HepG2 (cell line): ENCODE measurements around the gene VEGFB. TPM values are rescaled to one million over a fixed set of nuclear protein-coding genes. Genes with fewer than 3 reads are reported as not detected.

Experiments
- ATAC-seq: fragments of 200-7000 bp; cut with Tn5 transposase; 3 replicates; pipeline ENCODE4 v1.9.1; 2020; ENCODE audit warnings: mild to moderate bottlenecking, moderate library complexity
- BruUV-seq: library from RNA; stranded (reverse); fragments of 400-500 nt; replicated peaks from 2 replicates; lab custom pipeline; 2021; lab: Mats Ljungman, UMichigan
- CTCF ChIA-PET: fragments of 300-600 bp; formaldehyde crosslinking; extraction: SDS; loops from one replicate; lab custom pipeline; 2021; ENCODE audit warnings: low total read pairs, inconsistent platforms, low intra/inter-chr PET ratio; lab: Yijun Ruan, JAX
- POLR2A ChIA-PET: fragments of 350-600 bp; sonication (Branson Sonifier 250); formaldehyde crosslinking; loops from one replicate; lab custom pipeline; 2020; ENCODE audit warnings: antibody characterized with exemption, inconsistent platforms; lab: Yijun Ruan, JAX
- DNase-seq: peaks from one replicate; pipeline ENCODE4 v3.0.0-alpha.2; 2015; ENCODE audit warnings: low spot score
- FAIRE-seq: peaks from 3 replicates; lab custom pipeline; 2011; peaks lifted over from hg19 to GRCh38; lab: Jason Lieb, UNC
- H2AFZ ChIP-seq: one replicate; pipeline ENCODE4 v1.6.1; 2011; ENCODE audit warnings: low read length, inconsistent platforms
- H3K27ac ChIP-seq: fragments of 300-600 bp; 3 replicates; pipeline ENCODE4 v1.8.0; 2011; ENCODE audit warnings: mixed run types, mild to moderate bottlenecking, mixed read lengths, low read length, inconsistent platforms; ENCODE audit not compliant: insufficient read depth; ENCODE audit errors: extremely low read length
- H3K27me3 ChIP-seq, 2 experiments: fragments of 200-600 bp in 1 of 2; 2 replicates in 1 of 2; 3 replicates in 1 of 2; pipeline versions ENCODE4 v1.6.0 to v1.8.0; 2011; ENCODE audit warnings: low read length in 2 of 2, mild to moderate bottlenecking in 2 of 2, moderate library complexity in 2 of 2, inconsistent platforms in 1 of 2; ENCODE audit not compliant: insufficient read depth in 2 of 2, control insufficient read depth in 1 of 2
- H3K36me3 ChIP-seq, 2 experiments: fragments of 200-600 bp in 1 of 2; replicated peaks in 1 of 2; 2 replicates in 1 of 2; 3 replicates in 1 of 2; pipeline versions ENCODE4 v1.5.1 to v1.8.0; 2011; ENCODE audit warnings: low read length in 2 of 2, inconsistent platforms in 1 of 2; ENCODE audit not compliant: insufficient read depth in 2 of 2, control insufficient read depth in 1 of 2
- H3K4me1 ChIP-seq: 2 replicates; pipeline ENCODE4 v1.5.1; 2012; ENCODE audit warnings: low read length, inconsistent platforms; ENCODE audit not compliant: insufficient read depth
- H3K4me2 ChIP-seq: 2 replicates; pipeline ENCODE4 v1.6.0; 2011; ENCODE audit warnings: low read depth, low read length, inconsistent platforms
- H3K4me3 ChIP-seq, 3 experiments: fragments of 200-600 bp in 1 of 3; sonication (generic), shearing (Covaris generic) in 1 of 3; replicated peaks in 1 of 3; 2 replicates each; pipeline ENCODE4 v1.5.1; 2011 to 2016; ENCODE audit warnings: low read length in 3 of 3, inconsistent platforms in 2 of 3, low read depth in 2 of 3, mild to moderate bottlenecking in 2 of 3, control low read depth in 1 of 3, mixed read lengths in 1 of 3; ENCODE audit not compliant: insufficient read depth in 1 of 3
- H3K79me2 ChIP-seq: one replicate; pipeline ENCODE4 v1.6.1; 2011; ENCODE audit warnings: low read length, inconsistent platforms; ENCODE audit not compliant: insufficient read depth
- H3K9ac ChIP-seq: 2 replicates; pipeline ENCODE4 v1.6.0; 2011; ENCODE audit warnings: mild to moderate bottlenecking, low read depth, low read length, inconsistent platforms; ENCODE audit not compliant: insufficient read depth
- H3K9me3 ChIP-seq: 2 replicates; pipeline ENCODE4 v1.5.1; 2012; ENCODE audit warnings: mild to moderate bottlenecking, low read length
- H4K20me1 ChIP-seq: 2 replicates; pipeline ENCODE4 v1.6.0; 2011; ENCODE audit warnings: inconsistent platforms, mild to moderate bottlenecking, low read length, moderate library complexity; ENCODE audit not compliant: insufficient read depth
- ATF4 ChIP-seq, 2 experiments: fragments of 450-650 bp in 1 of 2; sonication (generic) in 1 of 2; formaldehyde crosslinking; IDR thresholded peaks; 2 replicates each; pipeline versions ENCODE4 v1.5.0 to v1.8.0; 2020 to 2022; ENCODE audit warnings: mild to moderate bottlenecking in 1 of 2, missing genetic modification reagents in 1 of 2
- ELF1 ChIP-seq: sonication (generic); formaldehyde crosslinking; IDR thresholded peaks from 2 replicates; pipeline ENCODE4 v1.4.0; 2020; ENCODE audit warnings: missing genetic modification reagents
- FOXA1 ChIP-seq, 2 experiments: fragments of 450-650 bp in 1 of 2; sonication (generic) in 1 of 2; formaldehyde crosslinking in 1 of 2; IDR thresholded peaks; 2 replicates each; pipeline versions ENCODE4 v1.4.0 to v1.6.1; 2016 to 2020; ENCODE audit warnings: missing genetic modification reagents in 1 of 2
- HMGXB3 ChIP-seq: sonication (generic); formaldehyde crosslinking; IDR thresholded peaks from 2 replicates; pipeline ENCODE4 v1.4.0; 2020; ENCODE audit warnings: missing genetic modification reagents, borderline replicate concordance
- JUNB ChIP-seq: sonication (generic); formaldehyde crosslinking; IDR thresholded peaks from 2 replicates; pipeline ENCODE4 v1.8.0; 2022; ENCODE audit warnings: missing genetic modification reagents, mild to moderate bottlenecking, borderline replicate concordance
- KLF11 ChIP-seq: IDR thresholded peaks from 2 replicates; pipeline ENCODE4 v1.6.1; 2016; ENCODE audit warnings: missing compliant biosample characterization
- NONO ChIP-seq, 2 experiments: fragments of 450-650 bp in 1 of 2; sonication (generic) in 1 of 2; formaldehyde crosslinking in 1 of 2; IDR thresholded peaks in 1 of 2; conservative IDR thresholded peaks in 1 of 2; 2 replicates each; pipeline versions ENCODE4 v1.6.1 to v1.8.0; 2017 to 2022; ENCODE audit warnings: mild to moderate bottlenecking in 1 of 2, missing genetic modification reagents in 1 of 2, moderate library complexity in 1 of 2
- PAX8 ChIP-seq: sonication (generic); formaldehyde crosslinking; IDR thresholded peaks from 2 replicates; pipeline ENCODE4 v1.8.0; 2022; ENCODE audit warnings: mild to moderate bottlenecking, missing genetic modification reagents, borderline replicate concordance
- SRY ChIP-seq: sonication (generic); formaldehyde crosslinking; IDR thresholded peaks from 2 replicates; pipeline ENCODE4 v1.8.0; 2022; ENCODE audit warnings: mild to moderate bottlenecking, missing genetic modification reagents
- ZBTB42 ChIP-seq: sonication (generic); formaldehyde crosslinking; IDR thresholded peaks from 2 replicates; pipeline ENCODE4 v1.5.0; 2020; ENCODE audit warnings: mild to moderate bottlenecking, missing genetic modification reagents
- ZNF589 ChIP-seq: sonication (generic); formaldehyde crosslinking; conservative IDR thresholded peaks from 2 replicates; pipeline ENCODE4 v1.8.0; 2022; ENCODE audit warnings: mild to moderate bottlenecking, moderate library complexity, missing genetic modification reagents
- ZNF780A ChIP-seq: sonication (generic); formaldehyde crosslinking; IDR thresholded peaks from 2 replicates; pipeline ENCODE4 v1.8.0; 2022; ENCODE audit warnings: mild to moderate bottlenecking, missing genetic modification reagents, moderate library complexity
- ZSCAN21 ChIP-seq: sonication (generic); formaldehyde crosslinking; IDR thresholded peaks from 2 replicates; pipeline ENCODE4 v1.8.0; 2022; ENCODE audit warnings: mild to moderate bottlenecking, missing genetic modification reagents, moderate library complexity, borderline replicate concordance
- WGBS: methylation state at CpG from one replicate; pipeline ENCODE4 v1.1.6; 2017; ENCODE audit warnings: low lambda C conversion rate; 5-methylcytosine and 5-hydroxymethylcytosine counted together
- in situ Hi-C: cut with HindIII; loops from 2 replicates; pipeline ENCODE4 v1.10.0; 2017; ENCODE audit warnings: low pct_unique_long_range_greater_than_20kb; ENCODE audit not compliant: extremely low pct_ligation_motif_present
- intact Hi-C: fragments of 100-400 bp; cut with micrococcal nuclease; formaldehyde crosslinking; loops from one replicate; pipeline ENCODE4 v1.10.0; 2022; ENCODE audit not compliant: unreplicated experiment
- polyA plus RNA-seq, 8 experiments: library from polyadenylated mRNA; depleted of rRNA in 3 of 8; stranded (reverse) in 7 of 8; unstranded in 1 of 8; fragments of >200 nt; fragmentation: Illumina TruSeq in 4 of 8; extraction: Trizol in 4 of 8; gene quantifications; 2 replicates each; pipeline versions ENCODE4 v1.2.1 to v1.2.3, GENCODE V29; 2011 to 2016; ENCODE audit warnings: low read depth in 4 of 8, missing spikeins in 1 of 8, mixed read lengths in 1 of 8; ENCODE audit not compliant: insufficient read depth in 1 of 8
- total RNA-seq, 5 experiments: library from RNA; depleted of rRNA; stranded (reverse); fragments of >200 nt; fragmentation: Illumina TruSeq; extraction: Trizol; gene quantifications; 2 replicates each; pipeline ENCODE4 v1.2.3, GENCODE V29; 2016; ENCODE audit warnings: low read depth in 1 of 5
- TF ChIP-seq, protein P1 (sequence below): sonication (generic); formaldehyde crosslinking; IDR thresholded peaks from 2 replicates; pipeline ENCODE4 v1.4.0; 2020; ENCODE audit warnings: missing genetic modification reagents

VEGFB gene
- total and polyA plus RNA-seq, 2 of the 13 experiments (the other 11 are each of a cell fraction or from before 2014, with no cell fraction given) = 9.0 to 11.3 TPM

GRCh38 chr11:64239662-64240434, 5.5 kb downstream of the VEGFB start:
- ATAC-seq (no peak), DNase-seq (no peak), FAIRE-seq (no peak)
- Histone ChIP-seq H3K9me3 (no peaks in the 10 kb centered on the region), H3K4me3 (peak overlapping the region; percentile 63 to 90 (median 84)), H4K20me1 (no peaks in the 10 kb centered on the region), H3K79me2 (peaks cover 16% of the 10 kb centered on the region), H3K27ac (peak overlapping the region; percentile 91), H3K4me1 (peaks cover 67% of the 10 kb centered on the region), H3K27me3 (no peaks in the 10 kb centered on the region; a peak in 1 of 5 replicates), H2AFZ (no peak overlapping the region), H3K36me3 (peaks cover 0 to 11% of the 10 kb centered on the region in 2 experiments; a peak in 3 of 5 replicates), H3K4me2 (peak overlapping the region; percentile 100), H3K9ac (peak overlapping the region; percentile 92)
- POLR2A ChIA-PET = no interaction called here
- in situ Hi-C loops (loop anchor here (5.0 kb wide), 1 partner anchor 62 kb away; the partner anchor contains the start of gene CATSPERZ), intact Hi-C loops (loop anchor here (5.0 kb wide), 1 partner anchor 53 kb away; the partner anchor contains the start of gene STIP1)
- no TSS peak for BruUV-seq
- WGBS = 83% methylated on average over 11 of the region's 11 CpGs
- TF ChIP-seq ZNF780A (CRISPR knock-in tag) (peak; percentile 55; the same call in 1 of the 2 replicates), PAX8 (0 out of 2 replicates have a peak, but pooled peaks have one; percentile 47), ZNF589 (peak; percentile 30; the same call in 1 of the 2 replicates), ZSCAN21 (CRISPR knock-in tag) (peak; percentile 11; the same call in 1 of the 2 replicates), NONO (IDR thresholded peaks at IDR 0.05) (no peak), NONO (CRISPR knock-in tag; conservative IDR thresholded peaks at IDR 0.05) (no peak; the same call in 1 of the 2 replicates), KLF11 (CRISPR knock-in tag) (no peak), SRY (CRISPR knock-in tag) (peak; percentile 10; the same call in 1 of the 2 replicates), ATF4 (CRISPR knock-in tag; IDR thresholded peaks at IDR 0.05) (0 out of 4 replicates have a peak, but pooled peaks of 1 of the 2 experiments have one; percentile 12), ELF1 (CRISPR knock-in tag) (no peak), ZBTB42 (CRISPR knock-in tag) (0 out of 2 replicates have a peak, but pooled peaks have one; percentile 11), JUNB (CRISPR knock-in tag) (0 out of 2 replicates have a peak, but pooled peaks have one; percentile 12), HMGXB3 (CRISPR knock-in tag) (no peak), FOXA1 (IDR thresholded peaks at IDR 0.05) (no peak), FOXA1 (CRISPR knock-in tag; IDR thresholded peaks at IDR 0.05) (no peak)
- TF ChIP-seq, protein P1, sequence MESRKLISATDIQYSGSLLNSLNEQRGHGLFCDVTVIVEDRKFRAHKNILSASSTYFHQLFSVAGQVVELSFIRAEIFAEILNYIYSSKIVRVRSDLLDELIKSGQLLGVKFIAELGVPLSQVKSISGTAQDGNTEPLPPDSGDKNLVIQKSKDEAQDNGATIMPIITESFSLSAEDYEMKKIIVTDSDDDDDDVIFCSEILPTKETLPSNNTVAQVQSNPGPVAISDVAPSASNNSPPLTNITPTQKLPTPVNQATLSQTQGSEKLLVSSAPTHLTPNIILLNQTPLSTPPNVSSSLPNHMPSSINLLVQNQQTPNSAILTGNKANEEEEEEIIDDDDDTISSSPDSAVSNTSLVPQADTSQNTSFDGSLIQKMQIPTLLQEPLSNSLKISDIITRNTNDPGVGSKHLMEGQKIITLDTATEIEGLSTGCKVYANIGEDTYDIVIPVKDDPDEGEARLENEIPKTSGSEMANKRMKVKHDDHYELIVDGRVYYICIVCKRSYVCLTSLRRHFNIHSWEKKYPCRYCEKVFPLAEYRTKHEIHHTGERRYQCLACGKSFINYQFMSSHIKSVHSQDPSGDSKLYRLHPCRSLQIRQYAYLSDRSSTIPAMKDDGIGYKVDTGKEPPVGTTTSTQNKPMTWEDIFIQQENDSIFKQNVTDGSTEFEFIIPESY (CRISPR knock-in tag) = 0 out of 2 replicates have a peak, but pooled peaks have one; percentile 21
- CTCF ChIA-PET = no interaction called here
